ENCODE data around the gene MYO5B.

- TF ChIP-seq MAX (IDR thresholded peaks at IDR 0.05; ENCODE audit: low read depth, low read length) (no peak), CTCF (IDR thresholded peaks at IDR 0.05; ENCODE audit: low read depth, low read length) (no peak), POLR2A (IDR thresholded peaks at IDR 0.05; ENCODE audit: extremely low read depth, insufficient read length) (no peak), MYC (IDR thresholded peaks at IDR 0.05; ENCODE audit: low read depth, low read length) (no peak)
These were observed 227.2 kb downstream of the MYO5B start for GRCh38 chr18:49967636-49968313.

All from NB4 (cell line).